Prostate gland (tissue), 2 donors: ENCODE results near the gene MED20. TPM values are rescaled to one million over a fixed set of nuclear protein-coding genes. Genes with fewer than 3 reads are reported as not detected.

Source experiments
- DNase-seq: peaks from one replicate; pipeline ENCODE4 v3.0.0-alpha.2; 2019; ENCODE audit warnings: low spot score
- H3K27ac ChIP-seq, 2 donors: fragments of 200-600 bp; sonication (generic); 2 replicates each; pipeline ENCODE4 v1.5.1; 2017 to 2019
- H3K27me3 ChIP-seq: fragments of 200-600 bp; sonication (generic); replicated peaks from 2 replicates; pipeline ENCODE4 v1.5.1; 2019; ENCODE audit not compliant: insufficient read depth
- H3K36me3 ChIP-seq, 2 donors: fragments of 200-600 bp; sonication (generic); 1 replicate in 1 of 2; 2 replicates in 1 of 2; pipeline versions ENCODE4 v1.5.1 to v1.8.1; 2017 to 2019
- H3K4me1 ChIP-seq: fragments of 200-600 bp; sonication (generic); replicated peaks from 2 replicates; pipeline ENCODE4 v1.5.1; 2019
- H3K4me3 ChIP-seq, 2 donors: fragments of 200-600 bp; sonication (generic); 2 replicates each; pipeline ENCODE4 v1.5.1; 2017 to 2019
- H3K9me3 ChIP-seq: fragments of 200-600 bp; sonication (generic); 2 replicates; pipeline ENCODE4 v1.5.1; 2017
- CTCF ChIP-seq, 4 experiments: fragments of 200-600 bp in 2 of 4; fragments of 450-650 bp in 2 of 4; sonication (generic) in 2 of 4; IDR thresholded peaks; 1 replicate in 3 of 4; 2 replicates in 1 of 4; pipeline ENCODE4 v1.5.1; 2016 to 2019; ENCODE audit warnings: antibody characterized with exemption in 4 of 4, mild to moderate bottlenecking in 2 of 4, moderate library complexity in 2 of 4
- POLR2A ChIP-seq: fragments of 450-650 bp; IDR thresholded peaks from one replicate; pipeline ENCODE4 v1.6.1; 2016; ENCODE audit warnings: antibody characterized with exemption, mild to moderate bottlenecking
- POLR2AphosphoS5 ChIP-seq: sonication (generic); formaldehyde crosslinking; IDR thresholded peaks from one replicate; pipeline ENCODE4 v1.6.1; 2017; ENCODE audit warnings: antibody characterized with exemption
- WGBS: methylation state at CpG from one replicate; pipeline ENCODE4 v1.1.5; 2018; 5-methylcytosine and 5-hydroxymethylcytosine counted together
- intact Hi-C: fragments of 100-400 bp; cut with DNase I; formaldehyde crosslinking; loops from one replicate; pipeline ENCODE4 v1.14.2; 2022
- total RNA-seq, 2 donors: library from RNA; depleted of rRNA; stranded (reverse); fragments of >200 nt; gene quantifications; one replicate each; pipeline ENCODE4 v1.1.0, GENCODE V29; 2016

Gene MED20
- total RNA-seq, 2 donors from 2014 or later = 20.2 to 25.5 TPM

GRCh38 chr6:41887331-41887751 lies 33.6 kb downstream of the MED20 start:
- H3K36me3 ChIP-seq = no peaks in the 10 kb centered on the region
- TF ChIP-seq POLR2AphosphoS5 (no peak), CTCF (IDR thresholded peaks at IDR 0.05) (no peak), POLR2A (no peak)
- no peaks in the 10 kb centered on the region for H3K27me3 ChIP-seq
- DNase-seq = no peak
- WGBS = 60% methylated on average over 4 of the region's 4 CpGs
- no peak overlapping the region for H3K27ac ChIP-seq
- H3K4me3 ChIP-seq = no peak overlapping the region
- H3K4me1 ChIP-seq = no peaks in the 10 kb centered on the region
- intact Hi-C loops = no loop called here
- H3K9me3 ChIP-seq = no peaks in the 10 kb centered on the region

DNA sequence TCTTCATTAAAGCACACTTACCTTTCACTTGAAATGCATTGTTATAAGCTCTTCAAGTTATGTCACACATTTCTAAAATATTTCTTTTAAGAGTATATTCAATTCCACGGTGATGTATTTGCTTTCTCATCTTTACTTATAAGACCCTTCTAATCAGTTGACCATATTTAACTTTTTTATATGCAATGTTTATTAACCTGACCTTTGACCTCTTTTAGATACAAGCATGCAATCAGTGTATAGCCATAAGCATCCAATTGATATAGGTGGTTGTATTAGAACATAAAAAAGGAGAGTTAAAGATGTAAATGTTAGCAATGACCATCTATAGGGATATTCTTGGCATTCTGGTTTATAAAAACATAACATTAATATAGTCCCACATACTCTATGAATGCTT lies 35.0 kb downstream of the MED20 start:
- TF ChIP-seq CTCF (IDR thresholded peaks at IDR 0.05) (no peak), POLR2AphosphoS5 (no peak), POLR2A (no peak)
- intact Hi-C loops = no loop called here
- no peak for DNase-seq
- WGBS = 100% methylated on average over 1 of the region's 1 CpG
- Histone ChIP-seq H3K4me1 (no peaks in the 10 kb centered on the region), H3K27me3 (no peaks in the 10 kb centered on the region), H3K36me3 (no peaks in the 10 kb centered on the region), H3K4me3 (no peak overlapping the region), H3K27ac (no peak overlapping the region), H3K9me3 (no peaks in the 10 kb centered on the region)

- no peak for DNase-seq
- Histone ChIP-seq H3K4me3 (no peak overlapping the region), H3K27me3 (no peaks in the 10 kb centered on the region), H3K27ac (no peak overlapping the region), H3K9me3 (no peaks in the 10 kb centered on the region), H3K36me3 (no peaks in the 10 kb centered on the region), H3K4me1 (no peaks in the 10 kb centered on the region)
- intact Hi-C loops = no loop called here
- 79% methylated on average over 5 of the region's 5 CpGs for WGBS
- no peak for TF ChIP-seq POLR2A
- TF ChIP-seq CTCF (IDR thresholded peaks at IDR 0.05) = no peak
- no peak for TF ChIP-seq POLR2AphosphoS5
Measured at GRCh38 chr6:41884957-41885356, 36.0 kb downstream of the MED20 start.

DNA sequence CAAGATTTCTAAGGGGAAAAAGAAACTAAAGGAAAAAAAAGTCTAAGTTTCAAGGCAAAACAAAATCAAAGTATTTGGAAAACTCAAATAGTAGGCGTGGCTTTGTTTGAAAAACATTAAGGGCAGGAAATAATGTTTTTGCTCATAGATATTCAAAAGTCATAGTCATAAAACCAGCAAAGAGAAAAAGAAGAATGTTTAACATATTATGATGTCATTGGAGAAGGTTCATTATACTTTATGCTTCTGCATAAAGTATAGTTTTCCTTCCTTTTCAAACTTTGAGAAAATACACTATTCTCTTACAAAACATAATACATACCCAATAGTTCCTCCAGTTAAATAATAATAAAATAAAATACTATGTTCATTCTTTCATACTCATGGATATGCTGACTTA lies 39.4 kb downstream of the MED20 start:
- Histone ChIP-seq H3K4me1 (no peaks in the 10 kb centered on the region), H3K4me3 (no peak overlapping the region), H3K27me3 (no peaks in the 10 kb centered on the region), H3K36me3 (no peaks in the 10 kb centered on the region), H3K27ac (no peak overlapping the region), H3K9me3 (no peaks in the 10 kb centered on the region)
- TF ChIP-seq POLR2A (no peak), POLR2AphosphoS5 (no peak), CTCF (IDR thresholded peaks at IDR 0.05) (no peak)
- no peak for DNase-seq
- intact Hi-C loops = no loop called here
- WGBS = 84% methylated on average over 1 of the region's 1 CpG

- no peak overlapping the region for H3K4me3 ChIP-seq
- intact Hi-C loops = no loop called here
- no peak overlapping the region for H3K27ac ChIP-seq
- WGBS = 77% methylated on average over 5 of the region's 5 CpGs
- no peaks in the 10 kb centered on the region for H3K4me1 ChIP-seq
- TF ChIP-seq CTCF (IDR thresholded peaks at IDR 0.05) = no peak
- no peak for TF ChIP-seq POLR2A
- TF ChIP-seq POLR2AphosphoS5 = no peak
- H3K27me3 ChIP-seq = no peaks in the 10 kb centered on the region
- DNase-seq = no peak
- no peaks in the 10 kb centered on the region for H3K9me3 ChIP-seq
- no peaks in the 10 kb centered on the region for H3K36me3 ChIP-seq
Measured at GRCh38 chr6:41878961-41879405, 42.0 kb downstream of the MED20 start.
